OCI-LY1 (cell line): ENCODE results near the gene TMEM40.

Experiments used
- H2AFZ ChIP-seq: fragments of 200-600 bp; sonication (generic), shearing (Covaris generic); 2 replicates; pipeline ENCODE4 v1.6.0; 2014; ENCODE audit warnings: antibody characterized with exemption, mild to moderate bottlenecking, low read length
- H3F3A ChIP-seq: fragments of 200-600 bp; sonication (generic), shearing (Covaris generic); 2 replicates; pipeline ENCODE4 v1.6.0; 2014; ENCODE audit warnings: mild to moderate bottlenecking, antibody characterized with exemption, low read length, moderate library complexity; ENCODE audit not compliant: insufficient read depth
- H3K27ac ChIP-seq: fragments of 200-600 bp; sonication (generic); 2 replicates; pipeline ENCODE4 v1.5.1; 2014; ENCODE audit warnings: low read length, mixed run types, mild to moderate bottlenecking, low read depth; ENCODE audit not compliant: poor library complexity, severe bottlenecking
- H3K27me3 ChIP-seq: fragments of 200-600 bp; sonication (generic); 2 replicates; pipeline ENCODE4 v1.6.0; 2014; ENCODE audit warnings: antibody characterized with exemption, mild to moderate bottlenecking, low read length, moderate library complexity; ENCODE audit not compliant: insufficient read depth
- H3K36me3 ChIP-seq: fragments of 200-600 bp; sonication (generic); 2 replicates; pipeline ENCODE4 v1.6.1; 2014; ENCODE audit warnings: mild to moderate bottlenecking, antibody characterized with exemption, low read length, moderate library complexity, mixed read lengths; ENCODE audit not compliant: insufficient read depth
- H3K4me1 ChIP-seq: fragments of 200-600 bp; sonication (generic); 2 replicates; pipeline ENCODE4 v1.5.1; 2014; ENCODE audit warnings: mild to moderate bottlenecking, low read length, moderate library complexity; ENCODE audit not compliant: insufficient read depth, severe bottlenecking
- H3K4me2 ChIP-seq: fragments of 200-600 bp; sonication (generic), shearing (Covaris generic); 2 replicates; pipeline ENCODE4 v1.6.1; 2014; ENCODE audit warnings: low read length
- H3K4me3 ChIP-seq: fragments of 200-600 bp; sonication (generic); 2 replicates; pipeline ENCODE4 v1.5.1; 2014; ENCODE audit warnings: low read length, low read depth, mild to moderate bottlenecking, mixed read lengths; ENCODE audit not compliant: poor library complexity, severe bottlenecking
- H3K79me2 ChIP-seq: fragments of 200-600 bp; shearing (Covaris generic); 2 replicates; pipeline ENCODE4 v1.6.1; 2016; ENCODE audit warnings: mixed run types, low read length, mixed read lengths; ENCODE audit not compliant: insufficient read depth
- H3K9ac ChIP-seq: fragments of 200-600 bp; sonication (generic), shearing (Covaris generic); 2 replicates; pipeline ENCODE4 v1.6.1; 2014; ENCODE audit warnings: mild to moderate bottlenecking, low read length, mixed read lengths
- H3K9me2 ChIP-seq: fragments of 200-600 bp; sonication (generic), shearing (Covaris generic); 2 replicates; pipeline ENCODE4 v1.6.1; 2014; ENCODE audit warnings: low read depth, mild to moderate bottlenecking, low read length, mixed read lengths
- H3K9me3 ChIP-seq: fragments of 200-600 bp; shearing (Covaris generic); 2 replicates; pipeline ENCODE4 v1.6.1; 2014; ENCODE audit warnings: low read length, mixed read lengths
- H4K20me1 ChIP-seq: fragments of 200-600 bp; sonication (generic), shearing (Covaris generic); 2 replicates; pipeline ENCODE4 v1.6.0; 2016; ENCODE audit warnings: mild to moderate bottlenecking, low read length; ENCODE audit not compliant: insufficient read depth
- CTCF ChIP-seq: fragments of 200-600 bp; sonication (generic), shearing (Covaris generic); IDR thresholded peaks from 2 replicates; pipeline ENCODE4 v1.5.1; 2017; ENCODE audit warnings: mild to moderate bottlenecking, antibody characterized with exemption, low read length, moderate library complexity, mixed read lengths
- EZH2 ChIP-seq: fragments of 200-600 bp; sonication (generic), shearing (Covaris generic); IDR thresholded peaks from 2 replicates; pipeline ENCODE4 v1.8.0; 2017; ENCODE audit warnings: borderline replicate concordance, mixed run types, mild to moderate bottlenecking, antibody characterized with exemption, low read length, moderate library complexity, mixed read lengths

TMEM40 gene

GRCh38 chr3:12730506-12731242 lies 28.4 kb downstream of the TMEM40 start:
- Histone ChIP-seq H3K4me1 (no peaks in the 10 kb centered on the region), H3K27ac (no peak overlapping the region), H4K20me1 (no peaks in the 10 kb centered on the region), H3K27me3 (no peaks in the 10 kb centered on the region; the same call in 1 of the 2 replicates), H3K9me3 (no peaks in the 10 kb centered on the region), H3K4me3 (no peak overlapping the region), H3K36me3 (no peaks in the 10 kb centered on the region), H2AFZ (no peak overlapping the region), H3K9ac (no peak overlapping the region), H3F3A (no peaks in the 10 kb centered on the region), H3K4me2 (no peak overlapping the region), H3K9me2 (no peaks in the 10 kb centered on the region), H3K79me2 (no peaks in the 10 kb centered on the region)
- no peak for TF ChIP-seq CTCF
- no peak for TF ChIP-seq EZH2

GRCh38 chr3:12729051-12729651 lies 29.9 kb downstream of the TMEM40 start:
- Histone ChIP-seq H3K4me3 (no peak overlapping the region), H3K27ac (no peak overlapping the region), H3K79me2 (no peaks in the 10 kb centered on the region), H3K9me2 (no peaks in the 10 kb centered on the region), H3K36me3 (no peaks in the 10 kb centered on the region), H2AFZ (no peak overlapping the region), H3F3A (no peaks in the 10 kb centered on the region), H3K9ac (no peak overlapping the region), H3K9me3 (no peaks in the 10 kb centered on the region), H3K4me1 (no peaks in the 10 kb centered on the region), H3K27me3 (no peaks in the 10 kb centered on the region; the same call in 1 of the 2 replicates), H3K4me2 (no peak overlapping the region), H4K20me1 (no peaks in the 10 kb centered on the region)
- TF ChIP-seq EZH2 (no peak), CTCF (no peak)

- Histone ChIP-seq H3K9me3 (no peaks in the 10 kb centered on the region), H3K9ac (no peak overlapping the region), H3K9me2 (no peaks in the 10 kb centered on the region), H3K4me1 (no peaks in the 10 kb centered on the region), H2AFZ (no peak overlapping the region), H3K36me3 (no peaks in the 10 kb centered on the region), H3K27me3 (no peaks in the 10 kb centered on the region; the same call in 1 of the 2 replicates), H3K27ac (no peak overlapping the region), H4K20me1 (no peaks in the 10 kb centered on the region), H3F3A (no peaks in the 10 kb centered on the region), H3K4me2 (no peak overlapping the region), H3K4me3 (no peak overlapping the region), H3K79me2 (no peaks in the 10 kb centered on the region)
- TF ChIP-seq CTCF (no peak), EZH2 (no peak)
Measured at GRCh38 chr3:12727937-12728336, 31.1 kb downstream of the TMEM40 start.
